ENCODE data around the gene CNNM2.
"Not testable (repeated sequence)": the region's sequence is repeated elsewhere in the genome, so short reads cannot be mapped to it uniquely, and the experiment has no call there.

The CNNM2 gene

GRCh38 chr10:102996876-102997275 is 78.8 kb downstream of the CNNM2 start:
- Histone ChIP-seq H3K9ac (no peak overlapping the region), H3K27me3 (no peaks in the 10 kb centered on the region), H3K4me1 (peaks cover 0 to 9% (median 7%) of the 10 kb centered on the region in 10 experiments; a peak in 14 of 20 replicates), H3K36me3 (no peaks in the 10 kb centered on the region), H4K20me1 (no peaks in the 10 kb centered on the region), H3K9me3 (replicated peaks in 1 of 11) (no peaks in the 10 kb centered on the region), H3K4me2 (no peak overlapping the region), H3K4me3 (no peak overlapping the region), H3K27ac (no peak overlapping the region)
- TF ChIP-seq Cebpa-rat (IDR thresholded peaks at IDR 0.05), result no peak

- Histone ChIP-seq H4K20me1 (no peaks in the 10 kb centered on the region), H3K4me2 (no peak overlapping the region), H3K27ac (no peak overlapping the region), H3K4me3 (no peak overlapping the region), H3K27me3 (no peaks in the 10 kb centered on the region), H3K4me1 (peaks cover 0 to 20% (median 7%) of the 10 kb centered on the region in 10 experiments; a peak in 17 of 20 replicates), H3K9ac (no peak overlapping the region), H3K9me3 (replicated peaks in 1 of 11) (peaks cover 0 to 1% (median 0%) of the 10 kb centered on the region in 11 experiments; a peak in 1 of 22 replicates), H3K36me3 (no peaks in the 10 kb centered on the region)
- no peak for TF ChIP-seq Cebpa-rat (IDR thresholded peaks at IDR 0.05)
Observed at GRCh38 chr10:102997998-102998397, 79.9 kb downstream of the CNNM2 start.

GRCh38 chr10:102998399-102998907 is 80.4 kb downstream of the CNNM2 start:
- no peak for TF ChIP-seq Cebpa-rat (IDR thresholded peaks at IDR 0.05)
- H3K9ac ChIP-seq, result no peak overlapping the region

GRCh38 chr10:103000050-103000449 is 82.0 kb downstream of the CNNM2 start:
- not testable (repeated sequence) for H3K4me3 ChIP-seq, H3K27me3 ChIP-seq, H3K27ac ChIP-seq, H3K9ac ChIP-seq, H3K4me2 ChIP-seq, H3K36me3 ChIP-seq, H4K20me1 ChIP-seq
- peaks cover 3 to 19% (median 12%) of the 10 kb centered on the region in 11 experiments; a peak in 19 of 22 replicates for H3K9me3 ChIP-seq (replicated peaks in 1 of 11)
- H3K4me1 ChIP-seq, result peaks cover 0 to 30% (median 17%) of the 10 kb centered on the region in 10 experiments; a peak in 15 of 20 replicates

More at GRCh38 chr10:102998399-102998907, 80.4 kb downstream of the CNNM2 start:
- Histone ChIP-seq H3K27me3 (no peaks in the 10 kb centered on the region), H3K9me3 (replicated peaks in 1 of 11) (peaks cover 0 to 6% (median 0%) of the 10 kb centered on the region in 11 experiments; a peak in 1 of 22 replicates), H3K36me3 (no peaks in the 10 kb centered on the region), H3K27ac (no peak overlapping the region), H3K4me2 (no peak overlapping the region), H3K4me3 (no peak overlapping the region), H3K4me1 (peaks cover 0 to 24% (median 11%) of the 10 kb centered on the region in 10 experiments; a peak in 18 of 20 replicates), H4K20me1 (no peaks in the 10 kb centered on the region)

- H3K27me3 ChIP-seq, result no peaks in the 10 kb centered on the region
Observed at GRCh38 chr10:103007017-103007416, 88.9 kb downstream of the CNNM2 start.

GRCh38 chr10:103013416-103013815 is 95.3 kb downstream of the CNNM2 start:
- TF ChIP-seq Cebpa-rat (IDR thresholded peaks at IDR 0.05), result no peak
- Histone ChIP-seq H3K4me3 (no peak overlapping the region), H3K27ac (no peak overlapping the region), H3K4me1 (peaks cover 0 to 7% (median 0%) of the 10 kb centered on the region in 10 experiments; a peak in 4 of 20 replicates), H3K27me3 (no peaks in the 10 kb centered on the region), H3K9me3 (replicated peaks in 1 of 11) (peaks cover 2 to 10% (median 6%) of the 10 kb centered on the region in 11 experiments), H4K20me1 (no peaks in the 10 kb centered on the region), H3K9ac (no peak overlapping the region), H3K4me2 (no peak overlapping the region), H3K36me3 (no peaks in the 10 kb centered on the region)

More at GRCh38 chr10:103007017-103007416, 88.9 kb downstream of the CNNM2 start:
- no peak overlapping the region for H3K4me2 ChIP-seq
- peaks cover 7 to 17% (median 12%) of the 10 kb centered on the region in 11 experiments; a peak in 17 of 22 replicates for H3K36me3 ChIP-seq
- peaks cover 0 to 28% (median 17%) of the 10 kb centered on the region in 10 experiments; a peak in 15 of 20 replicates for H3K4me1 ChIP-seq
- TF ChIP-seq Cebpa-rat (IDR thresholded peaks at IDR 0.05), result no peak
- H3K4me3 ChIP-seq, result peak overlapping the region in 1 of 10 experiments; percentile 11; a peak in 1 of 20 replicates
- H3K27ac ChIP-seq, result no peak overlapping the region
- no peaks in the 10 kb centered on the region for H4K20me1 ChIP-seq
- peaks cover 45 to 63% (median 51%) of the 10 kb centered on the region in 11 experiments for H3K9me3 ChIP-seq (replicated peaks in 1 of 11)
- no peak overlapping the region for H3K9ac ChIP-seq

DNA sequence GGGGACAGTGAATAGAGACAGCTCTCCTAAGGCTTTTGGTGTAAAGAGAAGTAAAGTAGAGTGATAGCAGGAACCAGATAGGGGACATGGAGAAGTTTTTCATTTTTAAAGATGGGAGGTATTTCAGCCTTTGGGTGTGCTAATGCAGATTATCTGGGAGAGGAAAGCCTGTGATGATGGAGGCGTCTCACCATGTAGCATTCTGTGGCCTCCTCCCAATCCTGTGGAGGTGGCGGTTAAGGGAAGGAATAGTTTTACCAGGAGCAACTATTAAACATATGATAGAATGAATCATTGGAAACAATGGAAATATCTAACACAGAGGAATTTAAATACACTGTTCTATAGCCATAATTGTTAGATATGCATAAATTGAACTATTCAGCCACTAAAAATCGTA is 101.3 kb downstream of the CNNM2 start:
- Histone ChIP-seq H3K9ac (no peak overlapping the region), H3K27me3 (no peaks in the 10 kb centered on the region), H4K20me1 (no peaks in the 10 kb centered on the region), H3K27ac (no peak overlapping the region), H3K4me2 (no peak overlapping the region), H3K4me1 (peaks cover 0 to 7% (median 0%) of the 10 kb centered on the region in 10 experiments; a peak in 4 of 20 replicates), H3K9me3 (replicated peaks in 1 of 11) (no peaks in the 10 kb centered on the region), H3K4me3 (no peak overlapping the region), H3K36me3 (no peaks in the 10 kb centered on the region)
- TF ChIP-seq Cebpa-rat (IDR thresholded peaks at IDR 0.05), result no peak

- no peak overlapping the region for H3K9ac ChIP-seq
- H3K27me3 ChIP-seq, result no peaks in the 10 kb centered on the region
- no peak for TF ChIP-seq Cebpa-rat (IDR thresholded peaks at IDR 0.05)
- no peaks in the 10 kb centered on the region for H3K36me3 ChIP-seq
- H4K20me1 ChIP-seq, result no peaks in the 10 kb centered on the region
- no peak overlapping the region for H3K4me2 ChIP-seq
- H3K9me3 ChIP-seq (replicated peaks in 1 of 11), result no peaks in the 10 kb centered on the region
- no peak overlapping the region for H3K4me3 ChIP-seq
- peaks cover 0 to 5% (median 0%) of the 10 kb centered on the region in 10 experiments; a peak in 4 of 20 replicates for H3K4me1 ChIP-seq
- no peak overlapping the region for H3K27ac ChIP-seq
Observed at GRCh38 chr10:103021150-103021899, 103.2 kb downstream of the CNNM2 start.

GRCh38 chr10:103021900-103022293 is 103.8 kb downstream of the CNNM2 start:
- no peak for TF ChIP-seq Cebpa-rat (IDR thresholded peaks at IDR 0.05)
- H3K4me2 ChIP-seq, result no peak overlapping the region
- no peaks in the 10 kb centered on the region for H3K27me3 ChIP-seq
- no peaks in the 10 kb centered on the region for H4K20me1 ChIP-seq
- no peak overlapping the region for H3K27ac ChIP-seq
- no peaks in the 10 kb centered on the region for H3K36me3 ChIP-seq
- H3K9ac ChIP-seq, result no peak overlapping the region
- H3K4me3 ChIP-seq, result no peak overlapping the region
- no peaks in the 10 kb centered on the region; a peak in 1 of 20 replicates for H3K4me1 ChIP-seq
- H3K9me3 ChIP-seq (replicated peaks in 1 of 11), result no peaks in the 10 kb centered on the region

All from BLaER1 treated with 17β-estradiol and CSF1 and Interleukin-3, amounts not matched to agents 10 nM and 100 nM (cell line).